GM12865 (cell line): ENCODE results near the gene NTRK1.

ENCODE experiments used
- DNase-seq: peaks from one replicate; pipeline ENCODE4 v3.0.0; 2010; ENCODE audit warnings: low read depth
- H3K4me3 ChIP-seq: 2 replicates; pipeline ENCODE4 v1.5.1; 2011; ENCODE audit warnings: mild to moderate bottlenecking, low read depth, low read length, control low read depth
- CTCF ChIP-seq: IDR thresholded peaks from 2 replicates; pipeline ENCODE4 v1.5.1; 2011; ENCODE audit warnings: low read length, control low read depth, low read depth, inconsistent platforms; ENCODE audit not compliant: insufficient read depth; ENCODE audit errors: missing control alignments

The NTRK1 gene

GRCh38 chr1:156828400-156829124, 32.1 kb upstream of the NTRK1 start:
- TF ChIP-seq CTCF: no peak

GRCh38 chr1:156832434-156832833, 28.2 kb upstream of the NTRK1 start:
- DNase-seq: no peak
- no peak for TF ChIP-seq CTCF
- no peak overlapping the region for H3K4me3 ChIP-seq

More at GRCh38 chr1:156828400-156829124, 32.1 kb upstream of the NTRK1 start:
- no peak for DNase-seq
- H3K4me3 ChIP-seq: no peak overlapping the region

- no peak for TF ChIP-seq CTCF
- no peak overlapping the region for H3K4me3 ChIP-seq
- DNase-seq: peak; percentile 29
Measured at GRCh38 chr1:156833603-156834002, 27.1 kb upstream of the NTRK1 start.

GRCh38 chr1:156834322-156834721, 26.3 kb upstream of the NTRK1 start:
- no peak for TF ChIP-seq CTCF
- no peak for DNase-seq
- no peak overlapping the region for H3K4me3 ChIP-seq

GRCh38 chr1:156836041-156836654, 24.5 kb upstream of the NTRK1 start:
- H3K4me3 ChIP-seq: no peak overlapping the region
- TF ChIP-seq CTCF: no peak
- peak; percentile 85 for DNase-seq

GRCh38 chr1:156836892-156837291, 23.8 kb upstream of the NTRK1 start:
- DNase-seq: no peak
- no peak for TF ChIP-seq CTCF
- H3K4me3 ChIP-seq: no peak overlapping the region
